Subcutaneous adipose tissue (tissue), 4 donors: ENCODE results near the gene AVL9. TPM values are rescaled to one million over a fixed set of nuclear protein-coding genes. Genes with fewer than 3 reads are reported as not detected.

ENCODE experiments used
- total RNA-seq, 4 donors: library from RNA; depleted of rRNA; stranded (reverse); fragments of >200 nt; gene quantifications; one replicate each; pipeline ENCODE4 v1.1.0, GENCODE V29; 2016
- TF ChIP-seq, protein P1 (sequence below): fragments of 450-650 bp; IDR thresholded peaks from one replicate; pipeline ENCODE4 v1.5.1; 2016; ENCODE audit warnings: low read depth, mild to moderate bottlenecking, control low read depth, antibody characterized with exemption, moderate library complexity

Gene AVL9
- total RNA-seq, 4 donors from 2014 or later, result 27.5 to 35.8 (median 30.9) TPM

DNA sequence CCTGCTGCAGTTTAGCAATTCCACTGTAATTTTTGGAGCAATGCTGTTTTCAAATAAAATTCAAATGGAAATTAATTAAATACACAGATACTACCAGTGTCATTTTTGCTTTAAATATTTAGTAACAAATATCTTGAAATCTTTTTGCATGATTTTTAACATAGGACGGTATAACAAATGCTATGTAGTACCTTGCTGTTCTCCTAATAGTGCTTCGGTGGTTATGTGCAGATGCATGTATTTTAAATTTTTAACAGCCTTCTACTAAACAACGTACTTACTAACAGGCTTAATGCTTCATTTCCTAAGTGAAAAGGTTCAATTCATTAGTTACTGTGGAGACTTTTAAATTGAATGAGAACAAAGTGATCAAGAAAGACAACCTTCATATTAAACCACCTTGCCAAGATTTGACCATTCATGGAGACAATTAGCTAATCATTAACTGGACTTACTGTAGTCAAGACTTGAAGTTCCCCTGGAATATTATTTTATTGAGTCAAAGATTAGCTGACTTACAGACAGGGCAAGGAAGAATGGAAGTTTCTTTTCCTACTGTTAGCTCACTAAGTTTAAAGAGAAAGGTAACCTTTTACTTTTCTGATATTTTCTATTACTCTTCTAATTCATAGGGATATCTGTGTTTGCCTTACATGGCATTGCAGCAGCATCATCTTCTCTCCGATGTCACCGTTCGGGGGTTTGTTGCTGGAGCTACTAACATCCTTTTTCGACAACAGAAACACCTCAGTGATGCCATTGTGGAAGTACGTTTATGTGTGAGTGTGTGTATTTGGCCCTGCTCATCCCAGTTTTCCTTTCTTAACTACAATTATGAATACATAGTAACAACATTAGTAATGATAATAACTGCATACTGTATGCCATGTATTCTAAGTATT, 74.3 kb downstream of the AVL9 start:
- TF ChIP-seq, protein P1, sequence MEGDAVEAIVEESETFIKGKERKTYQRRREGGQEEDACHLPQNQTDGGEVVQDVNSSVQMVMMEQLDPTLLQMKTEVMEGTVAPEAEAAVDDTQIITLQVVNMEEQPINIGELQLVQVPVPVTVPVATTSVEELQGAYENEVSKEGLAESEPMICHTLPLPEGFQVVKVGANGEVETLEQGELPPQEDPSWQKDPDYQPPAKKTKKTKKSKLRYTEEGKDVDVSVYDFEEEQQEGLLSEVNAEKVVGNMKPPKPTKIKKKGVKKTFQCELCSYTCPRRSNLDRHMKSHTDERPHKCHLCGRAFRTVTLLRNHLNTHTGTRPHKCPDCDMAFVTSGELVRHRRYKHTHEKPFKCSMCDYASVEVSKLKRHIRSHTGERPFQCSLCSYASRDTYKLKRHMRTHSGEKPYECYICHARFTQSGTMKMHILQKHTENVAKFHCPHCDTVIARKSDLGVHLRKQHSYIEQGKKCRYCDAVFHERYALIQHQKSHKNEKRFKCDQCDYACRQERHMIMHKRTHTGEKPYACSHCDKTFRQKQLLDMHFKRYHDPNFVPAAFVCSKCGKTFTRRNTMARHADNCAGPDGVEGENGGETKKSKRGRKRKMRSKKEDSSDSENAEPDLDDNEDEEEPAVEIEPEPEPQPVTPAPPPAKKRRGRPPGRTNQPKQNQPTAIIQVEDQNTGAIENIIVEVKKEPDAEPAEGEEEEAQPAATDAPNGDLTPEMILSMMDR, result no peak

DNA sequence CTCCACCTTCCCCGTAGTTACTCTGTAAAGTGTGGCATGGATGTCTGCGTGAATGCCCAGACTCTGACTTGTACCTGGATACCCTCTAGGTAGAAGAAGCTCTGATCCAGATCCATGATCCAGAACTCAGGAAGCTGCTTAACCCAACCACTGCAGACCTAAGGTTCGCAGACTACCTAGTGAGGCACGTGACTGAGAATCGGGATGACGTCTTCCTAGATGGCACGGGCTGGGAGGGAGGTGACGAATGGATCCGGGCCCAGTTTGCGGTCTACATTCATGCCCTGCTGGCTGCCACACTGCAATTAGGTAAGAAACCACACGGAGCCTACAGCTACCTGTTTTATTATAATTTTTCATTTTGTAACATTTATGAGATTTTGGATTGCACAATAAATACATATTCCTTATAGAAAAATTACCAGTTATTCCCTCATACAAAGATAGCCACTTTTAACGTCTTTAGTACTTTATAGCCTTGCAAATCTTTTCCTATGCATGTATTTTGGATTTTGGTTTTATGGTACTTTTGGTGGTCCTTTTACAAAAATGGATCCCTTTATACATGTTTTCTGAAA, 77.9 kb downstream of the AVL9 start:
- TF ChIP-seq, protein P1, result no peak

DNA sequence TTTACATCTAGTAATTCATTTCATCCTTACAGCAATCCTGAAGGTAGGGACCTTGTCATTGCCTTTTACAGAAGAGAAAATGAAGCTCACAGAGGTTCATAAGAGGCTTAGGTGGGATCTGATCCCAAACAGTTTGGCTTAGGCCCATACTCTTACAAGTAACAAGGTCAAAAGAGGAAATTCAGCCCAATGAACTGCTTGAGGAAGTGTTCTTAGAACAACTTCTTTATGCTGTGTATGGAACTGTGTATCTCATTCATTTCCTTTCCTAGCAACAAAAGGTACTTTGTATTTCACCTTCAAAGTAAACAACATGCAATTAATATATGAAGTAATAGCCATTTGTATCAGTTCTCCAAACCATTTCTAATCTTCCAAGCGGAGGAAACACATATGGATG, 79.3 kb downstream of the AVL9 start:
- TF ChIP-seq, protein P1, result no peak

DNA sequence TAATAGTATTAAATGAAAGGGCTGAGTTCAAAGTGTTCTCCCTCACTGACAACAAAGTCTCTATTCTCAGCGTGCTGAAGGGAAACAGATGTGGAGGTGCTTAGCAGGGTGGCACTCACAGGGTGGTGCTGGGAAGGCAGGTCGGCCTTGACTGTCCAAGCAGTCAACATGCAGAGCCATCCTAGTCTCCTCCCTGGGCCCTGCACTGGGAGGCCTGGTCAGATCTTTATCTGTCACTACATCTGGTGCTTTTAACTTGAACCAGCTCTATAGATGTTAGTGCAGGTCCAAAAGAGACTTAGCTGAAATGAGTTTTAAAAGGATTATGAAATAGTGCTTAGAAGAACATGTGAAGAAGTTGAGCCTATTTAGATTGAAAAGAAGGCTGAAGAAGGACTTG, 82.1 kb downstream of the AVL9 start:
- TF ChIP-seq, protein P1, result no peak

DNA sequence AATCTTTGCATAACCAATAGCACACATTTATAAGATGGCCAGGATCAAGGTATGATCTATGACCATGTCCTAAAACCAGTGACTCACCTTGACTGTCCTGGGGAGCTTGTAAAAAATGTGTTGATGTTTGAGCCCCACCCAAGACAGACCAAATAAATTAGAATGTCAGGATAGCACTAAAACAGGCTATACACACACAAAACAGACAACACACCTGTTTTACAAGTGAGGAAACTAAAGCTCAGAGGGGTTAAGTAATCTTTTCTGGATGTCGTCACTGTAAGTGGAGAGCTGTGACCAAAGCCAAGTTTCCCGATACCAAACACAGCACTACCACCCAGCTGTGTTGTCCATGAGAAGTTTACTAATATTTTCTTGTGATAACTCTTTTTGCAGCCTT, 84.5 kb downstream of the AVL9 start:
- TF ChIP-seq, protein P1, result no peak

DNA sequence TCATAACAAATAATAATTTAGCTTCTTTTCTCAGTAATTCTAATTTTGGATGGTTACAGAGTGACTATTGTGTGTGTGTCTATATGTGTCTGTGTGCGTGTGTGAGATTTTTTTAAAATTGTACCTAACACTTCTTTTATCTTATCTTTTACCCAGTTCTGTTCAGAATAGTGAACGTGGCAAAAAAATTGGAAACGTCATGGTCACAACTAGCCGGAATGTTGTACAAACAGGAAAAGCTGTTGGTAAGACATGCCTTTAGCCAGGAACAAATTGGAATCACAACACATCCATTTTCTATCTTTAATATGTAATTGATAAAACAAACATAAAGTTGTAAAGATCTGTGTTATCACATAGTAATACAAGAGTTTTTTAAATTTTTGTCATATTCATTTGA, 85.4 kb downstream of the AVL9 start:
- TF ChIP-seq, protein P1, result no peak

DNA sequence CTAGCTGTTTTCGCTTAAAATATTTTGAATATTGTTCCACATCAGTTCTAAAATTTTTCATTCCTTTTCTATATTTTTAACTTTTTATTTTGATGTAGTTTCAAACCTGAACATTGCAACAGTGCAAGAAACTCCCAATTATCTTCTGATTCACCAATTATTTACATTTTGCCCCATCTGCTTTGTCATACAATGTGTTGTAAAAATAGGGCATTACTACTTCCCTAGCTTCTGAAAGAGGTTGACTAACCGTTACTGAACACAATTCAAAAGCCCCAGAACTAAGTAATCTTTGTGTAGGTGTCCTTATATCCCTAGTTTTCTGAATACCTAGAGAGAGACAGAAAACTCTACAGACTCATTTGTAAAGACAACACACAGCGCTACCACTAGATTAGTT, 86.7 kb downstream of the AVL9 start:
- TF ChIP-seq, protein P1, result no peak
